HG02623 (cell line): ENCODE measurements around the gene TDG.
"Not testable (repeated sequence)": the region's sequence is repeated elsewhere in the genome, so short reads cannot be mapped to it uniquely, and the experiment has no call there.

ENCODE experiments used
- ATAC-seq: cut with Tn5 transposase; IDR thresholded peaks from one replicate; pipeline ENCODE4 v1.9.1; 2021; ENCODE audit warnings: moderate library complexity; ENCODE audit not compliant: unreplicated experiment

TDG gene

DNA sequence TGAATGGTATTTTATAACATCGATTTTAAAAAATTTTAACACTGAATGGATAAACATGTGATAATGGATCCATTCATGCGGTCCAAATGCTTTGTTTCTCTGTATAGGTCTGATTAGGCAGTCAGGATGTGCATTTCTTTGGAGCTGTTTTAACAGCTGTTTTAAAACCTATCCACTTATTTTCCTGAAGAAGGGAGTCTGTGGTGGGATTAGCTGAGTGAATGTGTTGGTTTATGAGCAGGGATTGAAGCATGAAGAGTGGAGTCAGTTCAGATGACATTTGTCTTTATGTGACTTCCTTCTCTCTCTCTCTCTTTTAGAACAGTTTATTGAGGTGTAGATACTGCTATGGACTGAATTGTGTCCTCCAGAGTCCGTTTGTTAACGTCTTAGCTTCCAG is 46.7 kb downstream of the TDG start:
- ATAC-seq, result no peak

DNA sequence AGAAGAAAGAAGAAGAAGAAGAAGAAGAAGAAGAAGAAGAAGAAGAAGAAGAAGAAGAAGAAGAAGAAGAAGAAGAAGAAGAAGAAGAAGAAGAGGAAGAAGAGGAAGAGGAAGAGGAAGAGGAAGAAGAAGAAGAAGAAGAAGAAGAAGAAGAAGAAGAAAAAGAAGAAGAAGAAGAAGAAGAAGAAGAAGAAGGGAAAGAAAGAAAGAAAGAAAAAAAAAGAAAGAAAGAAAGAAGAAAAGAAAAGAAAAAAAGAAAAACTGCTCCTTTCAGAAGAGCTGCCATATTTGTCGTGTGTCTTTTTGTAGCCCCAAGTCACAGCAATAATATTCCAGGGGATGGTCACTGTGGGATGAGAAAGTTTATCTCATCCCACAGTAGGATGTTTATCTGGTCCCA is 56.2 kb downstream of the TDG start:
- not testable (repeated sequence) for ATAC-seq

DNA sequence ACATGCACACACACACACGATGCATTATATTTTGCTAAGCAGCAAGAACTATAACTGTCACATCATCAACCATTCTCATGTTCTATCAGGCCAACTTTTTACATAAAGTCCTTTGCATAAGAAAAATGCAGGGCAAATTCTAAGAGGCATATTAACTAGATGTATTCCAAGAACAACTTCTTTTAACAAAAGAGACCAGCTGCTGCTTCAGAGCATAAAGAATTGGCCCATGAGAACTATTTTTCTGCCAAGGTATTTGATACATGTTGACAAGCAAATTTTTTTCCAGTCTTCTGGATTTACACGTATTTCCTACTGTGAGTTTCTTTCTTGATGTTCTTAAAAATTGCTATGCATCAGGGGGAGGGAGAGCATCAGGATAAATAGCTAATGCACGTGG is 57.1 kb downstream of the TDG start:
- no peak for ATAC-seq

DNA sequence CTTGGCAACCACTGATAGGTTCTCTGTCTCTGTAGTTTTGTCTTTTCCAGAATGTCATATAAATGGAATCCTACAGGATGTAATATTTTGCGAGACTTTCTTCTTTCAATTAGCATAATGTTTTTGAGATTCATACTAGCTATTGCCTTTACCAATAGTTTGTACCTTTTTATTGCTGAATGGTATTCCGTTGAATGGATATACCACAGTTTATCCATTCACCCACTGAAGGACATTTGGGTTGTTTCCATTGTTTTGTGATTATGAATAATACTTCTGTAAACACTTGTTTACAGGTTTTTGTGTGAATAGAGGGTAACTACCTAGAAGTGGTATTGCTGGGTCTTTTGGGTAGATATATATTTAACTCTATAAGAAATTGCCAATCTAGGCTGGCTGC is 58.0 kb downstream of the TDG start:
- ATAC-seq, result no peak

DNA sequence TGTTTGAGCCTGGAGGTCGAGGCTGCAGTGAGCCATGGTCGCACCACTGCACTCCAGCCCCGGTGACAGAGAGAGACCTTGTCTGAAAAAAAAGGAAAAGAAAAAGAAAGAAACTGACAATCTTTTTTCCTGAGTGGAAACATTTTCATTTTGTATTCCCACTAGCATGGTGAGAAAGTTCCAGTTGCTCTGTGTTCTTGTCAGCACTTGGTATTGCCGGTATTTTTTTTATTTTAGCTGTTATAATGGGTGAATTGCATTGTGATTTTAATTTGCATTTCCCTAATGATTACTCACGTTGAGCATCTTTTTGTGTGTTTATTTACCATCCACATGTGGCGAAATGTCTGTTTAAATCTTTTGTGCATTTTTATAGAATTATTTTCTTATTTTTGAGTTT is 58.7 kb downstream of the TDG start:
- no peak for ATAC-seq

DNA sequence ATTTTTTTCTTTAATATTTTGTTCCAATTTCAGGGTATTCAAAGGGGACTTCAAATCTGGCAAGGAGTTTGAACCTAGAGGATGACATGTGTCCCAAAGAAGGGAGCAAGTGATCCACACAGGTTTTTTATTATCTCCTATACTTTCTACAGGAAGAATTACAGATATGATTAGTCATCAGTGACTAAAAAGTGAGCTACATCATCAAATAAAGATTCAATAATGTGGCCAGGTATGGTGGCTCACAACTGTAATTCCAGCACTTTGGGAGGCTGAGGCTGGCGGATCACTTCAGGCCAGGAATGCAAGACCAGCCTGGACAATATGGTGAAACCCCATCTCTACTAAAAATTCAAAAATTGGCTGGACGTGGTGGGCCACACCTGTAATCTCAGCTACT is 60.1 kb downstream of the TDG start:
- no peak for ATAC-seq

DNA sequence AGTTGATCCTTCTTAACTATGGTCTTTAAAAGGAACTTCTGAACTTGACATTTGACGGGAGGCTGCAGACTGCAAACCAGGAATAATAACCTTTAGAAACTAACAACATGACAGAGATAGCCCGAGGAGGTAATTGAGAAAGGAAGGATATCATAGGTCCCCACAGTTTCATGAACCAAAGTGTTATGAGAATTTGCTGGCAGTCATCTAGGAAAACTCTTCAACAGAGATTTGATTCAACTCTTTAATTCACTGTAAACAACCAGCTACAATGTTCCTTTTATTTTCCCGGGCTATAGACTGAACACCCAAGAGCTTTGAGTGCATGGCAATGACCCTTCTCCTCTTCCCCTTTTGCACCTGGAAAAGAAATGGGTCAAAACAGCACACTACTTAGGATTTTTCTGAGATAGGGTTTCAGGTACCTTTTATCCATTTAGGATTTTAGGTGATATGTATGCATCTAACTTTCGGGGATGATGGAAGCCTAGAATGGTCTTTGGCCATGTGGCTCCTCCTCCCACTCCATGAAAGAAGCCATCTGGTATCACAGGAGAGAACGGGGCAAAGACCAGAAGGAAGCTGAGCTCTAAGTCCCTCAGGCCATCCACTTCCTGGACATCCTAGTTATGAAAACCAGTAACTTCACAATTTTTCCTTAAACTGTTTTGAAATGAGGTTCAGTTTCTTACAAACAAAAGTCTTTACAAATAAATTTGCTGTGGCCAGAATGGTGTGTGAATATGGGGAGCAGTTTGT is 61.3 kb downstream of the TDG start:
- ATAC-seq, result no peak

DNA sequence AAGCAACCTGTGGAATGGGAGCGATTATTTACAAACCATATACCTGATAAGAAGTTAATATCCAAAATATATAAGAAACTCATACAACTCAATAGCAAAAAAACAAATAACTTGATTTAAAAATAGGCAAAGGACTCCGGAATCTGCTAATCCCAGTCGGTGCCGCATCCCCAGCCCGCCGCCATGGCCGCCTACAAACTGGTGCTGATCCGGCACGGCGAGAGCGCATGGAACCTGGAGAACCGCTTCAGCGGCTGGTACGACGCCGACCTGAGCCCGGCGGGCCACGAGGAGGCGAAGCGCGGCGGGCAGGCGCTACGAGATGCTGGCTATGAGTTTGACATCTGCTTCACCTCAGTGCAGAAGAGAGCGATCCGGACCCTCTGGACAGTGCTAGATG is 64.9 kb downstream of the TDG start:
- not testable (repeated sequence) for ATAC-seq

DNA sequence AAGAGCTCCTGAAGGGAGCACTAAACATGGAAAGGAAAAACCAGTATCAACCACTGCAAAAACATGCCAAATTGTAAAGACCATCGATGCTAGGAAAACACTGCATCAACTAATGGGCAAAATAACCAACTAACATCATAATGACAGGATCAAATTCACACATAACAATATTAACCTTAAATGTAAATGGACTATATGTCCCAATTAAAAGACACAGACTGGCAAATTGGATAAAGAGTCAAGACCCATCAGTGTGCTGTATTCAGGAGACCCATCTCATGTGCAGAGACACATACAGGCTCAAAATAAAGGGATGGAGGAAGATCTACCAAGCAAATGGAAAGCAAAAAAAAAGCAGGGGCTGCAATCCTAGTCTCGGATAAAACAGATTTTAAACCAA is 70.5 kb downstream of the TDG start:
- not testable (repeated sequence) for ATAC-seq
